ENCODE data around the gene ASAH2.

- TF ChIP-seq PKNOX1 (IDR thresholded peaks at IDR 0.05) (no peak), ELF4 (IDR thresholded peaks at IDR 0.05) (no peak), FOXM1 (IDR thresholded peaks at IDR 0.05; ENCODE audit: borderline replicate concordance) (no peak), TARDBP (IDR thresholded peaks at IDR 0.05) (no peak), FOXK2 (IDR thresholded peaks at IDR 0.05) (no peak)
These were observed 29.1 kb downstream of the ASAH2 start for GRCh38 chr10:50222199-50222598.
